HG02973 (cell line): Measurements from ENCODE around the gene EVPL.
"Not testable (repeated sequence)": the region's sequence is repeated elsewhere in the genome, so short reads cannot be mapped to it uniquely, and the experiment has no call there.

Source experiments
- ATAC-seq: cut with Tn5 transposase; IDR thresholded peaks from one replicate; pipeline ENCODE4 v1.9.1; 2021; ENCODE audit warnings: moderate library complexity; ENCODE audit not compliant: unreplicated experiment

The EVPL gene

GRCh38 chr17:76000016-76000754 is 26.9 kb downstream of the EVPL start:
- ATAC-seq = no peak

GRCh38 chr17:75998327-75998795 is 28.7 kb downstream of the EVPL start:
- ATAC-seq = no peak

- ATAC-seq = no peak
Observed at GRCh38 chr17:75996665-75997590, 30.2 kb downstream of the EVPL start.

- no peak for ATAC-seq
Observed at GRCh38 chr17:75995385-75995925, 31.7 kb downstream of the EVPL start.

- no peak for ATAC-seq
Observed at GRCh38 chr17:75994802-75995370, 32.2 kb downstream of the EVPL start.

GRCh38 chr17:75991396-75991795 is 35.7 kb downstream of the EVPL start:
- no peak for ATAC-seq

GRCh38 chr17:75987041-75987440 is 40.1 kb downstream of the EVPL start:
- ATAC-seq = no peak

GRCh38 chr17:75985986-75986385 is 41.1 kb downstream of the EVPL start:
- ATAC-seq = no peak

GRCh38 chr17:75983501-75984181 is 43.5 kb downstream of the EVPL start:
- ATAC-seq = no peak

GRCh38 chr17:75981019-75981615 is 46.0 kb downstream of the EVPL start:
- no peak for ATAC-seq

GRCh38 chr17:75980188-75981018 is 46.7 kb downstream of the EVPL start:
- no peak for ATAC-seq

- no peak for ATAC-seq
Observed at GRCh38 chr17:75979705-75980187, 47.4 kb downstream of the EVPL start.

GRCh38 chr17:75978938-75979704 is 48.0 kb downstream of the EVPL start, which contains the start of the genes ACOX1 and TEN1:
ACOX1 (minus strand) TSS chr17:75979166; CDS start chr17:75979073, 93 bp downstream.
TEN1 (plus strand) TSS chr17:75979240; CDS start chr17:75986193, 6,953 bp downstream.
- ATAC-seq = peak; percentile 86

GRCh38 chr17:75976175-75976848 is 50.8 kb downstream of the EVPL start:
- ATAC-seq = no peak

GRCh38 chr17:75975757-75976174 is 51.3 kb downstream of the EVPL start:
- no peak for ATAC-seq

GRCh38 chr17:75975187-75975586 is 51.9 kb downstream of the EVPL start:
- not testable (repeated sequence) for ATAC-seq

- ATAC-seq = no peak
Observed at GRCh38 chr17:75970626-75971025, 56.5 kb downstream of the EVPL start.
